ENCODE measurements around the gene CDK15. TPM values are rescaled to one million over a fixed set of nuclear protein-coding genes. Genes with fewer than 3 reads are reported as not detected.

CDK15 gene
- total RNA-seq, 1 donor, result 0.27 TPM

GRCh38 chr2:201859949-201860348 is 53.6 kb downstream of the CDK15 start:
- DNase-seq (ENCODE audit: low read depth in 2 of 3, low spot score in 2 of 3), result no peak

GRCh38 chr2:201860636-201861066 is 54.3 kb downstream of the CDK15 start:
- peak; percentile 10 to 83 (median 70) for DNase-seq (ENCODE audit: low read depth in 2 of 3, low spot score in 2 of 3)

- no peak for DNase-seq (ENCODE audit: low read depth in 2 of 3, low spot score in 2 of 3)
Measured at GRCh38 chr2:201862843-201863242, 56.5 kb downstream of the CDK15 start.

- DNase-seq (ENCODE audit: low read depth in 2 of 3, low spot score in 2 of 3), result no peak
Measured at GRCh38 chr2:201866643-201867473, 60.5 kb downstream of the CDK15 start.

- DNase-seq (ENCODE audit: low read depth in 2 of 3, low spot score in 2 of 3), result no peak
Measured at GRCh38 chr2:201871471-201871870, 65.1 kb downstream of the CDK15 start.

- DNase-seq (ENCODE audit: low read depth in 2 of 3, low spot score in 2 of 3), result no peak
Measured at GRCh38 chr2:201872591-201872990, 66.3 kb downstream of the CDK15 start.

GRCh38 chr2:201879996-201880395 is 73.7 kb downstream of the CDK15 start:
- DNase-seq (ENCODE audit: low read depth in 2 of 3, low spot score in 2 of 3), result peak in 2 of 3 donors; percentile 49 to 57

GRCh38 chr2:201880579-201880978 is 74.2 kb downstream of the CDK15 start:
- DNase-seq (ENCODE audit: low read depth in 2 of 3, low spot score in 2 of 3), result peak in 2 of 3 donors; percentile 69 to 87

- no peak for DNase-seq (ENCODE audit: low read depth in 2 of 3, low spot score in 2 of 3)
Measured at GRCh38 chr2:201880993-201881611, 74.8 kb downstream of the CDK15 start.

GRCh38 chr2:201881741-201882140 is 75.4 kb downstream of the CDK15 start:
- no peak for DNase-seq (ENCODE audit: low read depth in 2 of 3, low spot score in 2 of 3)

GRCh38 chr2:201882353-201883090 is 76.2 kb downstream of the CDK15 start:
- peak in 2 of 3 donors; percentile 58 to 60 for DNase-seq (ENCODE audit: low read depth in 2 of 3, low spot score in 2 of 3)

- no peak for DNase-seq (ENCODE audit: low read depth in 2 of 3, low spot score in 2 of 3)
Measured at GRCh38 chr2:201883606-201884369, 77.5 kb downstream of the CDK15 start.

- DNase-seq (ENCODE audit: low read depth in 2 of 3, low spot score in 2 of 3), result no peak
Measured at GRCh38 chr2:201886504-201886903, 80.2 kb downstream of the CDK15 start.

- DNase-seq (ENCODE audit: low read depth in 2 of 3, low spot score in 2 of 3), result no peak
Measured at GRCh38 chr2:201887773-201888425, 81.6 kb downstream of the CDK15 start.

- no peak for DNase-seq (ENCODE audit: low read depth in 2 of 3, low spot score in 2 of 3)
Measured at GRCh38 chr2:201888426-201888800, 82.1 kb downstream of the CDK15 start.

- DNase-seq (ENCODE audit: low read depth in 2 of 3, low spot score in 2 of 3), result no peak
Measured at GRCh38 chr2:201890453-201890852, 84.1 kb downstream of the CDK15 start.

GRCh38 chr2:201891676-201892075 is 85.3 kb downstream of the CDK15 start:
- no peak for DNase-seq (ENCODE audit: low read depth in 2 of 3, low spot score in 2 of 3)

GRCh38 chr2:201892516-201892915 is 86.2 kb downstream of the CDK15 start:
- no peak for DNase-seq (ENCODE audit: low read depth in 2 of 3, low spot score in 2 of 3)

- peak in 1 of 3 donors; percentile 50 for DNase-seq (ENCODE audit: low read depth in 2 of 3, low spot score in 2 of 3)
Measured at GRCh38 chr2:201900362-201900761, 94.0 kb downstream of the CDK15 start.

GRCh38 chr2:201901786-201902185 is 95.4 kb downstream of the CDK15 start:
- DNase-seq (ENCODE audit: low read depth in 2 of 3, low spot score in 2 of 3), result peak in 2 of 3 donors; percentile 95 to 99
